Measurements from ENCODE around the gene GTF3C2. TPM values are rescaled to one million over a fixed set of nuclear protein-coding genes. Genes with fewer than 3 reads are reported as not detected.

GTF3C2 gene
- total and polyA plus RNA-seq, 2 of the 13 experiments (the other 11 are each of a cell fraction or from before 2014, with no cell fraction given) = 77.5 to 130 TPM

DNA sequence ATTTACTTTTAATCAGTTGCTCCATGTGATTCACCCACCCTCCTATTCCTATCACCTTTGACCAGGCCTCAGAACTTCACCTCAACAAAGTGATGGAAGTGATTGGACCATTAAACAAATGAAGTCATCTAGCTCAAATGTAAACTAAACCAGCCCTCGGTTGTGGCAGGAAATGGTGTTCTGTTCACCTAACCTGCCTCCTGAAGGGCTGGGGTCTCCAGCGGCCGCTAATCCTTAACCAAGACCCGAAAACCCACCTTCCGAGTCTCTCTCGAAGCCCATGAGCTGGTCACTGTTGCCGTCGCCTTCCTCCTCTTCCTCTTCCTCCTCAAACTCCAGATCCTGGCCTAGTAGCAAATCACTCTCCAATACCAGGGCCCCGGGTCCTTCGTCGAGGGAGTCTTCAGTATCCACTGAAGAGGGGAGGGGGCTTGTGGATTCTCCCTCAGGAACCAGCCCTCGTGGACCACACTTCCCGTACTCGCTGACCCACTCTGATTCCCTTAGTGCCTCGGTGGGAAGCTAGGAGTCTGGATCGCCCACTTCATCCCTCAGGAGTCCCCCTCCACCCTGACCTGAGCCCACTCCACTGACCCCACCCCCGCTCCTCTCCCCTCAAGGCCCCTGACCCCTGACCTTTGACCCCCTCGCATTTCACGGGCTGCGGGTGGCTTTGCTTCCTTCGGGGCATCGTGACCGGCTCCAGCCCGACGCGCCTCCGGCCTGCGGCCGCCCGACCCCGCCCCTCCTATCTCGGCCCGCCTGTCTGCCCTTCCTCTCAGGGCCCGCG, 23.5 kb upstream of the GTF3C2 start (continued):
- TF ChIP-seq POLR2G (IDR thresholded peaks at IDR 0.05; ENCODE audit: low read depth, low read length) (peak; percentile 47; the same call in 1 of the 2 replicates), REXO4 (CRISPR knock-in tag; IDR thresholded peaks at IDR 0.05; ENCODE audit: borderline replicate concordance) (no peak), HNF4G (IDR thresholded peaks at IDR 0.05; ENCODE audit: borderline replicate concordance, low read depth, low read length) (no peak), HNF4G (CRISPR knock-in tag; IDR thresholded peaks at IDR 0.05; ENCODE audit: borderline replicate concordance, low read depth) (no peak), KDM2A (CRISPR knock-in tag; IDR thresholded peaks at IDR 0.05; ENCODE audit: borderline replicate concordance, low read depth) (peak; percentile 68; the same call in 1 of the 2 replicates), ZNF781 (CRISPR knock-in tag; IDR thresholded peaks at IDR 0.05; ENCODE audit: borderline replicate concordance, not compliant biosample characterization) (no peak), ZNF230 (CRISPR knock-in tag; IDR thresholded peaks at IDR 0.05) (no peak), ZNF883 (CRISPR knock-in tag; IDR thresholded peaks at IDR 0.05; ENCODE audit: not compliant biosample characterization) (peak; percentile 13), ZNF879 (CRISPR knock-in tag; IDR thresholded peaks at IDR 0.05) (no peak), ZNF572 (CRISPR knock-in tag; IDR thresholded peaks at IDR 0.05) (peak; percentile 69; the same call in 1 of the 2 replicates), SAP130 (CRISPR knock-in tag; IDR thresholded peaks at IDR 0.05; ENCODE audit: low read depth) (peak; percentile 66), ZSCAN21 (CRISPR knock-in tag; IDR thresholded peaks at IDR 0.05; ENCODE audit: borderline replicate concordance) (peak; percentile 38; the same call in 1 of the 2 replicates), ZNF775 (CRISPR knock-in tag; IDR thresholded peaks at IDR 0.05; ENCODE audit: borderline replicate concordance) (no peak), MLLT10 (CRISPR knock-in tag; IDR thresholded peaks at IDR 0.05) (no peak)
- TF ChIP-seq, protein P1, sequence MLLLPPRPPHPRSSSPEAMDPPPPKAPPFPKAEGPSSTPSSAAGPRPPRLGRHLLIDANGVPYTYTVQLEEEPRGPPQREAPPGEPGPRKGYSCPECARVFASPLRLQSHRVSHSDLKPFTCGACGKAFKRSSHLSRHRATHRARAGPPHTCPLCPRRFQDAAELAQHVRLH (CRISPR knock-in tag; IDR thresholded peaks at IDR 0.05; ENCODE audit: borderline replicate concordance, low read depth) = no peak
- TF ChIP-seq, protein P2, sequence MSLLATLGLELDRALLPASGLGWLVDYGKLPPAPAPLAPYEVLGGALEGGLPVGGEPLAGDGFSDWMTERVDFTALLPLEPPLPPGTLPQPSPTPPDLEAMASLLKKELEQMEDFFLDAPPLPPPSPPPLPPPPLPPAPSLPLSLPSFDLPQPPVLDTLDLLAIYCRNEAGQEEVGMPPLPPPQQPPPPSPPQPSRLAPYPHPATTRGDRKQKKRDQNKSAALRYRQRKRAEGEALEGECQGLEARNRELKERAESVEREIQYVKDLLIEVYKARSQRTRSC (CRISPR knock-in tag; IDR thresholded peaks at IDR 0.05; ENCODE audit: low read depth) = no peak
- TF ChIP-seq, protein P3, sequence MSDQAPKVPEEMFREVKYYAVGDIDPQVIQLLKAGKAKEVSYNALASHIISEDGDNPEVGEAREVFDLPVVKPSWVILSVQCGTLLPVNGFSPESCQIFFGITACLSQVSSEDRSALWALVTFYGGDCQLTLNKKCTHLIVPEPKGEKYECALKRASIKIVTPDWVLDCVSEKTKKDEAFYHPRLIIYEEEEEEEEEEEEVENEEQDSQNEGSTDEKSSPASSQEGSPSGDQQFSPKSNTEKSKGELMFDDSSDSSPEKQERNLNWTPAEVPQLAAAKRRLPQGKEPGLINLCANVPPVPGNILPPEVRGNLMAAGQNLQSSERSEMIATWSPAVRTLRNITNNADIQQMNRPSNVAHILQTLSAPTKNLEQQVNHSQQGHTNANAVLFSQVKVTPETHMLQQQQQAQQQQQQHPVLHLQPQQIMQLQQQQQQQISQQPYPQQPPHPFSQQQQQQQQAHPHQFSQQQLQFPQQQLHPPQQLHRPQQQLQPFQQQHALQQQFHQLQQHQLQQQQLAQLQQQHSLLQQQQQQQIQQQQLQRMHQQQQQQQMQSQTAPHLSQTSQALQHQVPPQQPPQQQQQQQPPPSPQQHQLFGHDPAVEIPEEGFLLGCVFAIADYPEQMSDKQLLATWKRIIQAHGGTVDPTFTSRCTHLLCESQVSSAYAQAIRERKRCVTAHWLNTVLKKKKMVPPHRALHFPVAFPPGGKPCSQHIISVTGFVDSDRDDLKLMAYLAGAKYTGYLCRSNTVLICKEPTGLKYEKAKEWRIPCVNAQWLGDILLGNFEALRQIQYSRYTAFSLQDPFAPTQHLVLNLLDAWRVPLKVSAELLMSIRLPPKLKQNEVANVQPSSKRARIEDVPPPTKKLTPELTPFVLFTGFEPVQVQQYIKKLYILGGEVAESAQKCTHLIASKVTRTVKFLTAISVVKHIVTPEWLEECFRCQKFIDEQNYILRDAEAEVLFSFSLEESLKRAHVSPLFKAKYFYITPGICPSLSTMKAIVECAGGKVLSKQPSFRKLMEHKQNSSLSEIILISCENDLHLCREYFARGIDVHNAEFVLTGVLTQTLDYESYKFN (CRISPR knock-in tag; conservative IDR thresholded peaks at IDR 0.05) = peak; percentile 39; the same call in 1 of the 2 replicates
- TF ChIP-seq, protein P4, sequence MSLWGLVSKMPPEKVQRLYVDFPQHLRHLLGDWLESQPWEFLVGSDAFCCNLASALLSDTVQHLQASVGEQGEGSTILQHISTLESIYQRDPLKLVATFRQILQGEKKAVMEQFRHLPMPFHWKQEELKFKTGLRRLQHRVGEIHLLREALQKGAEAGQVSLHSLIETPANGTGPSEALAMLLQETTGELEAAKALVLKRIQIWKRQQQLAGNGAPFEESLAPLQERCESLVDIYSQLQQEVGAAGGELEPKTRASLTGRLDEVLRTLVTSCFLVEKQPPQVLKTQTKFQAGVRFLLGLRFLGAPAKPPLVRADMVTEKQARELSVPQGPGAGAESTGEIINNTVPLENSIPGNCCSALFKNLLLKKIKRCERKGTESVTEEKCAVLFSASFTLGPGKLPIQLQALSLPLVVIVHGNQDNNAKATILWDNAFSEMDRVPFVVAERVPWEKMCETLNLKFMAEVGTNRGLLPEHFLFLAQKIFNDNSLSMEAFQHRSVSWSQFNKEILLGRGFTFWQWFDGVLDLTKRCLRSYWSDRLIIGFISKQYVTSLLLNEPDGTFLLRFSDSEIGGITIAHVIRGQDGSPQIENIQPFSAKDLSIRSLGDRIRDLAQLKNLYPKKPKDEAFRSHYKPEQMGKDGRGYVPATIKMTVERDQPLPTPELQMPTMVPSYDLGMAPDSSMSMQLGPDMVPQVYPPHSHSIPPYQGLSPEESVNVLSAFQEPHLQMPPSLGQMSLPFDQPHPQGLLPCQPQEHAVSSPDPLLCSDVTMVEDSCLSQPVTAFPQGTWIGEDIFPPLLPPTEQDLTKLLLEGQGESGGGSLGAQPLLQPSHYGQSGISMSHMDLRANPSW (CRISPR knock-in tag; IDR thresholded peaks at IDR 0.05; ENCODE audit: borderline replicate concordance) = no peak
